B cell (primary cell): ENCODE results near the gene ATXN7L3. TPM values are rescaled to one million over a fixed set of nuclear protein-coding genes. Genes with fewer than 3 reads are reported as not detected.

Experiments used
- ATAC-seq: fragments of 200-7000 bp; cut with Tn5 transposase; one replicate; pipeline ENCODE4 v1.10.0; 2021; ENCODE audit warnings: low read depth, mild to moderate bottlenecking, moderate number of reproducible peaks, moderate library complexity
- CTCF ChIA-PET: fragments of 350-600 bp; sonication (Branson Sonifier 250); formaldehyde crosslinking; loops from one replicate; lab custom pipeline; 2021; ENCODE audit warnings: antibody characterized with exemption, inconsistent platforms; lab: Charles Lee
- POLR2A ChIA-PET: fragments of 350-600 bp; sonication (Branson Sonifier 250); formaldehyde crosslinking; loops from one replicate; lab custom pipeline; 2021; ENCODE audit warnings: antibody characterized with exemption; lab: Charles Lee
- DNase-seq: peaks from one replicate; pipeline ENCODE4 v3.0.0; 2013
- H2AFZ ChIP-seq: 2 replicates; pipeline ENCODE4 v1.6.1; 2012; ENCODE audit warnings: mild to moderate bottlenecking, low read depth, low read length; ENCODE audit not compliant: insufficient read depth, poor library complexity, severe bottlenecking
- H3K27ac ChIP-seq, 2 donors: 1 replicate in 1 of 2; 2 replicates in 1 of 2; pipeline ENCODE4 v1.5.1; 2012 to 2013; ENCODE audit warnings: low read length in 2 of 2, mild to moderate bottlenecking in 2 of 2, moderate library complexity in 1 of 2
- H3K27me3 ChIP-seq, 4 experiments: fragments of 200-600 bp in 1 of 4; sonication (generic) in 1 of 4; replicated peaks in 1 of 4; 1 replicate in 2 of 4; 2 replicates in 2 of 4; pipeline versions ENCODE4 v1.6.1 to v1.7.0; 2013 to 2016; ENCODE audit warnings: low read length in 3 of 4, mild to moderate bottlenecking in 2 of 4, mixed read lengths in 1 of 4, moderate library complexity in 1 of 4; ENCODE audit not compliant: insufficient read depth in 4 of 4, control insufficient read depth in 3 of 4; ENCODE audit errors: control extremely low read depth in 1 of 4
- H3K36me3 ChIP-seq, 2 experiments: replicated peaks in 1 of 2; 1 replicate in 1 of 2; 2 replicates in 1 of 2; pipeline versions ENCODE4 v1.6.1 to v1.7.1; 2013; ENCODE audit warnings: low read length in 1 of 2; ENCODE audit not compliant: insufficient read depth in 2 of 2, control insufficient read depth in 1 of 2; ENCODE audit errors: control extremely low read depth in 1 of 2, extremely low read depth in 1 of 2
- H3K4me1 ChIP-seq, 2 donors: fragments of 200-600 bp in 1 of 2; sonication (generic) in 1 of 2; 1 replicate in 1 of 2; 2 replicates in 1 of 2; pipeline versions ENCODE4 v1.5.1 to v1.6.1; 2013 to 2017; ENCODE audit warnings: low read length in 2 of 2; ENCODE audit not compliant: control insufficient read depth in 2 of 2, insufficient read depth in 2 of 2
- H3K4me2 ChIP-seq: replicated peaks from 2 replicates; pipeline ENCODE3; 2012; ENCODE audit warnings: mild to moderate bottlenecking, low read depth, low read length; ENCODE audit not compliant: poor library complexity, severe bottlenecking
- H3K4me3 ChIP-seq, 5 experiments: fragments of 200-600 bp in 1 of 5; sonication (generic) in 1 of 5; 1 replicate in 3 of 5; 2 replicates in 2 of 5; pipeline versions ENCODE4 v1.5.1 to v1.7.0; 2011 to 2016; ENCODE audit warnings: low read length in 4 of 5, mild to moderate bottlenecking in 4 of 5, low read depth in 2 of 5, control low read depth in 1 of 5, moderate library complexity in 1 of 5; ENCODE audit not compliant: insufficient read depth in 1 of 5; ENCODE audit errors: control extremely low read depth in 1 of 5, extremely low read depth in 1 of 5
- H3K79me2 ChIP-seq: fragments of 200-600 bp; sonication (generic); one replicate; pipeline ENCODE4 v1.6.0; 2016; ENCODE audit warnings: low read length; ENCODE audit not compliant: control insufficient read depth, insufficient read depth
- H3K9ac ChIP-seq: fragments of 200-600 bp; sonication (generic); 2 replicates; pipeline ENCODE4 v1.6.1; 2017; ENCODE audit warnings: mild to moderate bottlenecking, low read length, moderate library complexity
- H3K9me3 ChIP-seq, 3 donors: one replicate each; pipeline versions ENCODE4 v1.6.1 to v1.7.1; 2013; ENCODE audit warnings: low read length in 2 of 3; ENCODE audit not compliant: control insufficient read depth in 2 of 3, insufficient read depth in 1 of 3; ENCODE audit errors: control extremely low read depth in 1 of 3
- H4K20me1 ChIP-seq: 2 replicates; pipeline ENCODE4 v1.6.0; 2012; ENCODE audit warnings: mild to moderate bottlenecking, low read length; ENCODE audit not compliant: insufficient read depth, control insufficient read depth, poor library complexity, severe bottlenecking
- H3K27ac Mint-ChIP-seq: one replicate; pipeline ENCODE4 v1.8.0; 2021; ENCODE audit warnings: mixed read lengths
- H3K27me3 Mint-ChIP-seq: one replicate; pipeline ENCODE4 v1.8.0; 2021; ENCODE audit warnings: mixed read lengths
- H3K4me1 Mint-ChIP-seq: one replicate; pipeline ENCODE4 v1.8.0; 2021; ENCODE audit warnings: mixed read lengths
- H3K4me3 Mint-ChIP-seq: one replicate; pipeline ENCODE4 v1.8.0; 2021; ENCODE audit warnings: mixed read lengths
- H3K9me3 Mint-ChIP-seq: one replicate; pipeline ENCODE4 v1.8.0; 2022; ENCODE audit warnings: mixed read lengths; ENCODE audit not compliant: insufficient read depth
- EZH2 ChIP-seq: IDR thresholded peaks from 2 replicates; pipeline ENCODE4 v1.6.1; 2012; ENCODE audit warnings: borderline replicate concordance, low read depth, mild to moderate bottlenecking, moderate library complexity, low read length; ENCODE audit not compliant: insufficient read depth, poor library complexity, severe bottlenecking
- WGBS: methylation state at CpG from one replicate; pipeline ENCODE4 v1.1.5; 2013; ENCODE audit warnings: missing lambda C conversion rate; ENCODE audit not compliant: insufficient coverage; 5-methylcytosine and 5-hydroxymethylcytosine counted together
- intact Hi-C: fragments of 100-400 bp; cut with micrococcal nuclease; formaldehyde crosslinking; loops from one replicate; pipeline ENCODE4 v1.10.0; 2022
- polyA plus RNA-seq: library from polyadenylated mRNA; depleted of rRNA; stranded (reverse); fragments of >200 nt; gene quantifications from 2 replicates; pipeline ENCODE4 v1.2.3, GENCODE V29; 2012
- total RNA-seq, 2 donors: library from RNA; stranded (reverse); fragments of 120-200 nt in 1 of 2; gene quantifications; 1 replicate in 1 of 2; 2 replicates in 1 of 2; pipeline versions ENCODE4 v1.2.3 to v1.2.4, GENCODE V29; 2013 to 2022
- TF ChIP-seq, protein P1 (sequence below): fragments of 200-600 bp; IDR thresholded peaks from one replicate; pipeline ENCODE4 v1.8.0; 2022; ENCODE audit warnings: antibody characterized with exemption, mild to moderate bottlenecking

The ATXN7L3 gene
- total and polyA plus RNA-seq, 2 donors (not counting 1 experiment from before 2014, with no cell fraction given): 63.6 to 107 TPM

DNA sequence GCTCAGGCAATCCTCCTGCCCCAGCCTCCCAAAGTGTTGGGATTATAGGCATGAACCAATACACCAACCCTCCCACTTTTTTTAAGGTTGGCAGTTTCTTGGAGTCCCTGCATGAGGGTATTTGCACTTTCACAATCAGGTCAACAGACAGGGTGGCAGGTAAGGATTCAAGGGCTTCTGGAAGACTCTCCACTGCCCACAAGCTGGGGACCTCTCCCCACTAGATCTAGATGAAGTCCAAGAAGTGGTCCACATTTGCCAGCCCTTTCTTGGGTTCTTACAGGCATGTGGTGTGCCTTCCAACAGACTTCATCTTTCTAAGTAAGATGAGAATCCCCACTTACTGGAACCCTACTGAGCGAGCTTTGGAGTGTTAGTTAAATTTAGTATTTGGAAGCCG is 25.3 kb downstream of the ATXN7L3 start:
- peaks cover 7% of the 10 kb centered on the region for H3K4me1 Mint-ChIP-seq
- H3K27ac ChIP-seq: no peak overlapping the region
- H3K27ac Mint-ChIP-seq: no peak overlapping the region
- no peak overlapping the region for H3K4me3 Mint-ChIP-seq
- no peaks in the 10 kb centered on the region for H3K27me3 Mint-ChIP-seq
- no CpG with 5 or more reads among the region's 2 CpGs for WGBS
- no peak overlapping the region for H2AFZ ChIP-seq
- ChIA-PET POLR2A (interaction anchor here (0.6 kb wide), 1 partner anchor 52 kb away, joined by 3 read pairs; no protein-coding TSS in a partner anchor), CTCF (no interaction called here)
- peaks cover 0 to 10% of the 10 kb centered on the region in 2 donors for H3K4me1 ChIP-seq
- no peaks in the 10 kb centered on the region for H3K9me3 Mint-ChIP-seq
- H3K9me3 ChIP-seq: no peaks in the 10 kb centered on the region
- DNase-seq (no peak), ATAC-seq (no peak)
- H3K36me3 ChIP-seq: peaks cover 0 to 7% of the 10 kb centered on the region in 2 experiments
- no peak overlapping the region for H3K4me3 ChIP-seq
- no peak overlapping the region for H3K9ac ChIP-seq
- no peaks in the 10 kb centered on the region for H3K79me2 ChIP-seq
- intact Hi-C loops: no loop called here
- no peaks in the 10 kb centered on the region for H4K20me1 ChIP-seq
- no peaks in the 10 kb centered on the region for H3K27me3 ChIP-seq
- no peak overlapping the region for H3K4me2 ChIP-seq
- TF ChIP-seq, protein P1, sequence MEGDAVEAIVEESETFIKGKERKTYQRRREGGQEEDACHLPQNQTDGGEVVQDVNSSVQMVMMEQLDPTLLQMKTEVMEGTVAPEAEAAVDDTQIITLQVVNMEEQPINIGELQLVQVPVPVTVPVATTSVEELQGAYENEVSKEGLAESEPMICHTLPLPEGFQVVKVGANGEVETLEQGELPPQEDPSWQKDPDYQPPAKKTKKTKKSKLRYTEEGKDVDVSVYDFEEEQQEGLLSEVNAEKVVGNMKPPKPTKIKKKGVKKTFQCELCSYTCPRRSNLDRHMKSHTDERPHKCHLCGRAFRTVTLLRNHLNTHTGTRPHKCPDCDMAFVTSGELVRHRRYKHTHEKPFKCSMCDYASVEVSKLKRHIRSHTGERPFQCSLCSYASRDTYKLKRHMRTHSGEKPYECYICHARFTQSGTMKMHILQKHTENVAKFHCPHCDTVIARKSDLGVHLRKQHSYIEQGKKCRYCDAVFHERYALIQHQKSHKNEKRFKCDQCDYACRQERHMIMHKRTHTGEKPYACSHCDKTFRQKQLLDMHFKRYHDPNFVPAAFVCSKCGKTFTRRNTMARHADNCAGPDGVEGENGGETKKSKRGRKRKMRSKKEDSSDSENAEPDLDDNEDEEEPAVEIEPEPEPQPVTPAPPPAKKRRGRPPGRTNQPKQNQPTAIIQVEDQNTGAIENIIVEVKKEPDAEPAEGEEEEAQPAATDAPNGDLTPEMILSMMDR: no peak
- TF ChIP-seq EZH2: no peak

DNA sequence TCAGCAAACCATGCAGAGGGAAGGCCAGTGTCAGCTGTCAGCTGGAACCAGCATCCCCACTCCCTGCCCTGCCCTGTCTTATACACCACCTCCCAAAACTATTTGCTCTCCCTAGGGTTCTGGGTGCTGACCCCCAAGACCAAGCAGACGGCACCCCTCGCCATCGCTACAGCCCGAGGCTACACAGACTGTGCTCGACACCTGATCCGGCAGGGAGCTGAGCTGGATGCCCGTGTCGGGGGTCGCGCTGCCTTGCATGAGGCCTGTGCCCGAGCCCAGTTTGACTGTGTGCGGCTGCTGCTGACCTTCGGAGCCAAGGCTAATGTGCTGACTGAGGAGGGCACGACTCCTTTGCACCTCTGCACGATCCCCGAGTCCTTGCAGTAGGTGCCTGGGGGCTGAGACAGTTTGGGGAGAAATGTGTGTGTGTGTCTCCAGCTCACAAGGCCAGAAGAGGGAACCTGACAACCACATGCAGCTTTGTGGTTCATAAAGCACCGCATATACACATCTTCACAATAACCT is 27.7 kb downstream of the ATXN7L3 start:
- H3K4me1 ChIP-seq: peaks cover 0 to 13% of the 10 kb centered on the region in 2 donors
- no peaks in the 10 kb centered on the region for H4K20me1 ChIP-seq
- Mint-ChIP-seq H3K9me3 (no peaks in the 10 kb centered on the region), H3K4me3 (no peak overlapping the region), H3K27ac (no peak overlapping the region), H3K27me3 (no peaks in the 10 kb centered on the region), H3K4me1 (peaks cover 9% of the 10 kb centered on the region)
- DNase-seq: no peak
- H3K4me3 ChIP-seq: no peak overlapping the region
- H3K9me3 ChIP-seq: no peaks in the 10 kb centered on the region
- H3K4me2 ChIP-seq: no peak overlapping the region
- no peak for TF ChIP-seq EZH2
- TF ChIP-seq, protein P1: no peak
- no peaks in the 10 kb centered on the region for H3K27me3 ChIP-seq
- 94% methylated on average over 17 of the region's 17 CpGs for WGBS
- H3K36me3 ChIP-seq: peaks cover 0 to 2% of the 10 kb centered on the region in 2 experiments
- H3K27ac ChIP-seq: no peak overlapping the region
- CTCF ChIA-PET: interaction anchor here (1.1 kb wide), 1 partner anchor 160 kb away, joined by 3 read pairs; no protein-coding TSS in a partner anchor
- intact Hi-C loops: no loop called here
- POLR2A ChIA-PET: no interaction called here
- H2AFZ ChIP-seq: no peak overlapping the region
- no peak overlapping the region for H3K9ac ChIP-seq
- ATAC-seq: no peak
- H3K79me2 ChIP-seq: no peaks in the 10 kb centered on the region
